SU-DHL-6 (cell line): Measurements from ENCODE around the gene FAM3D.

Experiments
- H2AFZ ChIP-seq: fragments of 200-600 bp; sonication (generic); 2 replicates; pipeline ENCODE4 v1.6.1; 2014; ENCODE audit warnings: low read depth, mild to moderate bottlenecking, moderate library complexity, mixed read lengths, antibody characterized with exemption, low read length; ENCODE audit not compliant: severe bottlenecking
- H3F3A ChIP-seq: fragments of 200-600 bp; shearing (Covaris generic); 2 replicates; pipeline ENCODE4 v1.6.0; 2016; ENCODE audit warnings: antibody characterized with exemption, mild to moderate bottlenecking; ENCODE audit not compliant: insufficient read depth
- H3K27ac ChIP-seq: fragments of 200-600 bp; sonication (generic); 2 replicates; pipeline ENCODE4 v1.5.1; 2016; ENCODE audit warnings: low read depth, mild to moderate bottlenecking, low read length, moderate library complexity, mixed read lengths
- H3K27me3 ChIP-seq: fragments of 200-600 bp; sonication (generic), shearing (Covaris generic); 2 replicates; pipeline ENCODE4 v1.6.0; 2014; ENCODE audit warnings: mild to moderate bottlenecking, low read length
- H3K36me3 ChIP-seq: fragments of 200-600 bp; sonication (generic); 2 replicates; pipeline ENCODE4 v1.6.1; 2014; ENCODE audit warnings: mild to moderate bottlenecking, low read length, mixed read lengths
- H3K4me2 ChIP-seq: fragments of 300-600, 200-600 bp; shearing (Covaris generic), sonication (generic); 2 replicates; pipeline ENCODE4 v1.6.0; 2014; ENCODE audit warnings: low read length, low read depth, mild to moderate bottlenecking; ENCODE audit not compliant: poor library complexity, severe bottlenecking
- H3K4me3 ChIP-seq: fragments of 200-600 bp; sonication (generic); 2 replicates; pipeline ENCODE4 v1.5.1; 2014; ENCODE audit warnings: antibody characterized with exemption, low read length, mild to moderate bottlenecking, mixed read lengths; ENCODE audit not compliant: insufficient read depth, poor library complexity, severe bottlenecking
- H3K79me2 ChIP-seq: fragments of 200-600 bp; sonication (generic); 2 replicates; pipeline ENCODE4 v1.6.1; 2014; ENCODE audit warnings: mild to moderate bottlenecking, low read length, moderate library complexity; ENCODE audit not compliant: insufficient read depth
- H3K9ac ChIP-seq: fragments of 200-600 bp; sonication (generic); 2 replicates; pipeline ENCODE4 v1.7.0; 2014; ENCODE audit warnings: mild to moderate bottlenecking, low read length
- H3K9me2 ChIP-seq: fragments of 200-600 bp; sonication (generic); replicated peaks from 2 replicates; pipeline ENCODE4 v1.6.1; 2014; ENCODE audit warnings: low read length; ENCODE audit not compliant: insufficient read depth
- H3K9me3 ChIP-seq: fragments of 200-600 bp; sonication (generic); 2 replicates; pipeline ENCODE4 v1.6.1; 2014; ENCODE audit warnings: low read length, mixed read lengths; ENCODE audit not compliant: insufficient read depth
- H4K20me1 ChIP-seq: fragments of 200-600 bp; sonication (generic); 2 replicates; pipeline ENCODE4 v1.6.1; 2014; ENCODE audit warnings: low read depth, mild to moderate bottlenecking, antibody characterized with exemption, low read length, moderate library complexity, mixed read lengths
- EZH2phosphoT487 ChIP-seq: fragments of 200-600 bp; sonication (generic), shearing (Covaris generic); conservative IDR thresholded peaks from 2 replicates; pipeline ENCODE4 v1.6.1; 2018; ENCODE audit warnings: mild to moderate bottlenecking, antibody characterized with exemption, low read length, moderate library complexity, mixed read lengths
- TF ChIP-seq, protein P1 (sequence below): fragments of 200-600 bp; sonication (generic); IDR thresholded peaks from one replicate; pipeline ENCODE4 v1.5.1; 2017; ENCODE audit warnings: antibody characterized with exemption, mild to moderate bottlenecking, low read length, moderate library complexity; ENCODE audit not compliant: insufficient read depth, poor library complexity, severe bottlenecking

FAM3D gene

DNA sequence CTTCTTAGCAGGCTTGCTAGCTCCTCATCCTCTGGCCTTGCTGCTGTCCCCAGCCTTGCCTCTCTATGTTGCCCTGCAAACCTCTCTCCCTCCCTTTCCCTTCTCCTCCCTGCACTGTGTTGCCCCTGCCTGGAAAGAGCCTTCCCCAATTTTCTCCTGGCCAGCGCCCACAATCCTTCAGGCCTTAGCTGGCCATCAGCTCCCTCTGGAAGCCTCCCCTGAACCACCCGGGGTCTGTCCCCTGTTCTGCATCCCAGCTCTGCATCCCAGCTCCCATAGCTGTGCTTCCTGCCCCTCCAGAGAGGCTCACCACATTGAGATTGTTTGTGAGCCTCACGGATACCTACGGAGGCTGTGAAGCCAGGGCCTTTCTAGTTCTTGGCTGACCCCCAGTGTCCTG is 23.7 kb downstream of the FAM3D start:
- TF ChIP-seq, protein P1, sequence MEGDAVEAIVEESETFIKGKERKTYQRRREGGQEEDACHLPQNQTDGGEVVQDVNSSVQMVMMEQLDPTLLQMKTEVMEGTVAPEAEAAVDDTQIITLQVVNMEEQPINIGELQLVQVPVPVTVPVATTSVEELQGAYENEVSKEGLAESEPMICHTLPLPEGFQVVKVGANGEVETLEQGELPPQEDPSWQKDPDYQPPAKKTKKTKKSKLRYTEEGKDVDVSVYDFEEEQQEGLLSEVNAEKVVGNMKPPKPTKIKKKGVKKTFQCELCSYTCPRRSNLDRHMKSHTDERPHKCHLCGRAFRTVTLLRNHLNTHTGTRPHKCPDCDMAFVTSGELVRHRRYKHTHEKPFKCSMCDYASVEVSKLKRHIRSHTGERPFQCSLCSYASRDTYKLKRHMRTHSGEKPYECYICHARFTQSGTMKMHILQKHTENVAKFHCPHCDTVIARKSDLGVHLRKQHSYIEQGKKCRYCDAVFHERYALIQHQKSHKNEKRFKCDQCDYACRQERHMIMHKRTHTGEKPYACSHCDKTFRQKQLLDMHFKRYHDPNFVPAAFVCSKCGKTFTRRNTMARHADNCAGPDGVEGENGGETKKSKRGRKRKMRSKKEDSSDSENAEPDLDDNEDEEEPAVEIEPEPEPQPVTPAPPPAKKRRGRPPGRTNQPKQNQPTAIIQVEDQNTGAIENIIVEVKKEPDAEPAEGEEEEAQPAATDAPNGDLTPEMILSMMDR, result no peak
- TF ChIP-seq EZH2phosphoT487, result no peak
- no peaks in the 10 kb centered on the region for H3K9me3 ChIP-seq
- H3K9ac ChIP-seq, result no peak overlapping the region
- no peaks in the 10 kb centered on the region for H4K20me1 ChIP-seq
- no peaks in the 10 kb centered on the region for H3K27me3 ChIP-seq
- no peak overlapping the region for H3K27ac ChIP-seq
- H3K9me2 ChIP-seq, result no peaks in the 10 kb centered on the region
- H3K79me2 ChIP-seq, result no peaks in the 10 kb centered on the region
- H3F3A ChIP-seq, result no peaks in the 10 kb centered on the region
- no peak overlapping the region for H3K4me3 ChIP-seq
- no peak overlapping the region for H2AFZ ChIP-seq
- no peaks in the 10 kb centered on the region for H3K36me3 ChIP-seq
- no peak overlapping the region for H3K4me2 ChIP-seq

DNA sequence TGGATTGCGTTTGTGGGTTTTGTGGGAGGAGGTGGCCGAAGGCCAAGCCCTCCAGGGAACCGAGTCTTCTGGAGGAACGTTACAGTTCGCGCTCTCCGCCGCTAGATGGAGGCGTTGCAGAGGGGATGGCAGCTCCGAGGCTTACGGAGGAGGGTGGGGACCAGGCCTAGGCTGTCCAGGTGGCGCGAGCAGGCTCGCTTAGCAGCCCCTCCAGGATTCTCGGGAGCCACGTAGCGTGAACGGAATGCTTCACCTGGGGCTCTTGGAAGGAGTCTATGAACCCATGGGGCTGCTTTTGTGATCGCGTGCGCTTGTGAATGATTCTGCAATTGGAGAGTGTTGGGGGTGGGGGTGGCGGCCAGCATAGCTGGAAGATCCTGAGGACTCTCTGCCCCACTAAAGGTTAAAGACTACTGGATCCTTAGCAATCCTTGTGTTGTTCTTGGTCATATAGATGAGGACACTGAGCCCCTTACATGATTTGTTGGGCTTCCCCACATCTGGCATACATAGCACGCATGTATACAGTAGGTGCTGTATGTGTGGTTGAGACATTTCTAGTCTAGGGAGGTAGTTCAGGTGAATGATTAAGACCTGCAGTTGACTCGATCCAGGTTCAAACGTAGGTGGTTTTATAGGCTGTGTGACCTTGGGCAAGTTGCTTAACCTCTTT is 25.7 kb downstream of the FAM3D start:
- TF ChIP-seq, protein P1, result peak; percentile 81
- TF ChIP-seq EZH2phosphoT487, result no peak
- H3K27me3 ChIP-seq, result no peaks in the 10 kb centered on the region

DNA sequence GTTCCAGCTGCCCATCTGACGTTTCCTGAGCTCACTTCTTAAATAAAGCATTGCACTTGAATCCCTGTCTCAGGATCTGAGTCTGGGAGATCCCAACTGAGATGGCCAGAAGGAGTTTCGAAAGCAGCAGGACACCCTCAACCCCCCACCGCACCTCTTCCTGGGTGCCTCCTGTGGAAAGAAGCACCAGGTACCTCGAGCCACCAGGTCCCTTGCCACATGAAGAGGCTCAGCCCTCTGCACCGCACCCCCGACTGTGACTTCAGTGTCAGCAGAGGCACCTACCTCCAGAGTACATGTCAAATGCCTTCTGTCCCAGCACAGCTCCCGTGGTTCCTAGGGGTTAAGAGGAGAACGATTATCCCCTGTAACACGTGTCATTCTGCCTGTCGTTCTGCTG is 26.7 kb downstream of the FAM3D start:
- no peaks in the 10 kb centered on the region for H3K9me2 ChIP-seq
- H3K4me2 ChIP-seq, result no peak overlapping the region
- H3F3A ChIP-seq, result no peaks in the 10 kb centered on the region
- H3K9me3 ChIP-seq, result no peaks in the 10 kb centered on the region
- H3K36me3 ChIP-seq, result no peaks in the 10 kb centered on the region
- no peaks in the 10 kb centered on the region for H4K20me1 ChIP-seq
- TF ChIP-seq EZH2phosphoT487, result no peak
- TF ChIP-seq, protein P1, result no peak
- no peak overlapping the region for H3K4me3 ChIP-seq
- no peaks in the 10 kb centered on the region for H3K79me2 ChIP-seq
- no peak overlapping the region for H3K27ac ChIP-seq
- H3K9ac ChIP-seq, result no peak overlapping the region
- H2AFZ ChIP-seq, result no peak overlapping the region
- no peaks in the 10 kb centered on the region for H3K27me3 ChIP-seq

More for the DNA sequence above, 25.7 kb downstream of the FAM3D start:
- Histone ChIP-seq H3K27ac (no peak overlapping the region), H3K9me2 (no peaks in the 10 kb centered on the region), H2AFZ (no peak overlapping the region), H3K4me3 (no peak overlapping the region), H4K20me1 (no peaks in the 10 kb centered on the region), H3K9ac (no peak overlapping the region), H3K9me3 (no peaks in the 10 kb centered on the region), H3K36me3 (no peaks in the 10 kb centered on the region), H3F3A (no peaks in the 10 kb centered on the region), H3K4me2 (no peak overlapping the region), H3K79me2 (no peaks in the 10 kb centered on the region)

DNA sequence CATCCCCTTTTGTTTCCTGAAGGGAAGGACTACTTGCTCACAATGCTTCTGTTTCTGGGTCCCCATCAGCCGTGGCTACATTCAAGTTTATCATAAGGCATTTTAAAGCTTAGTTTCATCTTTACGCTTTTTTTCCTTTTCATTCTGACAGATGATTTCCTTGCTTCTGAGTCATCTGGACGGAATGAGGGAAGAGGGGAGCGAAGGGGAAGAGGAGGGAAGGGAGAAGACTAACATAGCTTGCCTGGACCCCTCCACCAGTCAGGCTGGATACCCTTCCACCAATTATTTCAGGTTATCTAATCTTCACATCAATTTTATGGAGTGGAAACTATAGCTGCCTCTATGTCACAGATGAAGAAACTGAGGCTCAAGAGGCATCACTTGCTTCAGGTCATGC is 27.6 kb downstream of the FAM3D start:
- H3K9ac ChIP-seq, result no peak overlapping the region

More for the DNA sequence above, 27.6 kb downstream of the FAM3D start:
- TF ChIP-seq, protein P1, result no peak
- TF ChIP-seq EZH2phosphoT487, result no peak
- H3K27ac ChIP-seq, result no peak overlapping the region
- H3K9me2 ChIP-seq, result no peaks in the 10 kb centered on the region
- no peaks in the 10 kb centered on the region for H4K20me1 ChIP-seq
- H2AFZ ChIP-seq, result no peak overlapping the region
- no peaks in the 10 kb centered on the region for H3K27me3 ChIP-seq
- H3F3A ChIP-seq, result no peaks in the 10 kb centered on the region
- H3K36me3 ChIP-seq, result no peaks in the 10 kb centered on the region
- H3K79me2 ChIP-seq, result no peaks in the 10 kb centered on the region
- no peak overlapping the region for H3K4me3 ChIP-seq
- H3K9me3 ChIP-seq, result no peaks in the 10 kb centered on the region
- H3K4me2 ChIP-seq, result no peak overlapping the region
